HG03457 (cell line): Measurements from ENCODE around the gene RASGRP2.
"Not testable (repeated sequence)": the region's sequence is repeated elsewhere in the genome, so short reads cannot be mapped to it uniquely, and the experiment has no call there.

Experiments used
- ATAC-seq: cut with Tn5 transposase; IDR thresholded peaks from one replicate; pipeline ENCODE4 v1.9.1; 2021; ENCODE audit warnings: moderate number of reproducible peaks; ENCODE audit not compliant: unreplicated experiment

Gene RASGRP2

GRCh38 chr11:64701956-64702355 lies 42.0 kb downstream of the RASGRP2 start:
- ATAC-seq, result not testable (repeated sequence)

GRCh38 chr11:64698427-64698826 lies 45.5 kb downstream of the RASGRP2 start:
- ATAC-seq, result no peak

- no peak for ATAC-seq
These were observed 46.1 kb downstream of the RASGRP2 start for GRCh38 chr11:64697663-64698375.

GRCh38 chr11:64696045-64696444 lies 47.9 kb downstream of the RASGRP2 start:
- no peak for ATAC-seq

GRCh38 chr11:64695548-64695947 lies 48.4 kb downstream of the RASGRP2 start:
- no peak for ATAC-seq

GRCh38 chr11:64694821-64695365 lies 49.0 kb downstream of the RASGRP2 start:
- no peak for ATAC-seq

GRCh38 chr11:64694026-64694755 lies 49.8 kb downstream of the RASGRP2 start:
- no peak for ATAC-seq

- no peak for ATAC-seq
These were observed 51.1 kb downstream of the RASGRP2 start for GRCh38 chr11:64692764-64693331.

- ATAC-seq, result no peak
These were observed 52.4 kb downstream of the RASGRP2 start for GRCh38 chr11:64691543-64691942.

GRCh38 chr11:64690235-64690634 lies 53.7 kb downstream of the RASGRP2 start:
- no peak for ATAC-seq

- no peak for ATAC-seq
These were observed 55.4 kb downstream of the RASGRP2 start for GRCh38 chr11:64688534-64688982.

- ATAC-seq, result no peak
These were observed 56.1 kb downstream of the RASGRP2 start for GRCh38 chr11:64687643-64688533.

- ATAC-seq, result no peak
These were observed 56.7 kb downstream of the RASGRP2 start for GRCh38 chr11:64687204-64687603.

GRCh38 chr11:64686466-64687170 lies 57.3 kb downstream of the RASGRP2 start:
- no peak for ATAC-seq

- no peak for ATAC-seq
These were observed 58.4 kb downstream of the RASGRP2 start for GRCh38 chr11:64685536-64685935.

- ATAC-seq, result no peak
These were observed 59.6 kb downstream of the RASGRP2 start for GRCh38 chr11:64684357-64684756.

- no peak for ATAC-seq
These were observed 62.8 kb downstream of the RASGRP2 start for GRCh38 chr11:64681171-64681570.

GRCh38 chr11:64679846-64680245 lies 64.1 kb downstream of the RASGRP2 start:
- ATAC-seq, result no peak

- no peak for ATAC-seq
These were observed 66.4 kb downstream of the RASGRP2 start for GRCh38 chr11:64677441-64678023.
